Uterus (tissue), 2 donors: ENCODE results near the gene PRKAR2A.
"Not testable (repeated sequence)": the region's sequence is repeated elsewhere in the genome, so short reads cannot be mapped to it uniquely, and the experiment has no call there.

Experiments
- POLR2A ChIP-seq, 2 donors: fragments of 450-650 bp; IDR thresholded peaks; one replicate each; pipeline ENCODE4 v1.6.1; 2016; ENCODE audit warnings: antibody characterized with exemption in 2 of 2, mild to moderate bottlenecking in 1 of 2, moderate library complexity in 1 of 2
- TF ChIP-seq, protein P1 (sequence below), 4 experiments: fragments of 200-600 bp in 2 of 4; fragments of 450-650 bp in 2 of 4; sonication (generic) in 2 of 4; IDR thresholded peaks; one replicate each; pipeline ENCODE4 v1.5.1; 2016 to 2019; ENCODE audit warnings: antibody characterized with exemption in 4 of 4, mild to moderate bottlenecking in 2 of 4, moderate library complexity in 1 of 4

DNA sequence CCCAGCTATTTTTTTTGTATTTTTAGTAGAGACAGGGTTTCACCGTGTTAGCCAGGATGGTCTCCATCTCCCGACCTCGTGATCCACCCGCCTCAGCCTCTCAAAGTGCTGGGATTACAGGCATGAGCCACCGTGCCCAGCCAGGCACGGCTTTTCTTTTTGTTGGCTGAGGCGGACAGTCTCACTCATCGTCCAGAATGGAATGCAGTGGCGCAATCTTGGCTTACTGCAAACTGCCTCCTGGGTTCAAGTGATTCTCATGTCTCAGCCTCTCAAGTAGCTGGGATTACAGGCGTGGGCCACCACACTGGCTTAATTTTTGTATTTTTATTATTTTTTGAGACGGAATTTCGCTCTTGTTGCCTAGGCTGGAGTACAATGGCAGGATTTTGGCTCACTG is 46.8 kb downstream of the PRKAR2A start:
- TF ChIP-seq, protein P1, sequence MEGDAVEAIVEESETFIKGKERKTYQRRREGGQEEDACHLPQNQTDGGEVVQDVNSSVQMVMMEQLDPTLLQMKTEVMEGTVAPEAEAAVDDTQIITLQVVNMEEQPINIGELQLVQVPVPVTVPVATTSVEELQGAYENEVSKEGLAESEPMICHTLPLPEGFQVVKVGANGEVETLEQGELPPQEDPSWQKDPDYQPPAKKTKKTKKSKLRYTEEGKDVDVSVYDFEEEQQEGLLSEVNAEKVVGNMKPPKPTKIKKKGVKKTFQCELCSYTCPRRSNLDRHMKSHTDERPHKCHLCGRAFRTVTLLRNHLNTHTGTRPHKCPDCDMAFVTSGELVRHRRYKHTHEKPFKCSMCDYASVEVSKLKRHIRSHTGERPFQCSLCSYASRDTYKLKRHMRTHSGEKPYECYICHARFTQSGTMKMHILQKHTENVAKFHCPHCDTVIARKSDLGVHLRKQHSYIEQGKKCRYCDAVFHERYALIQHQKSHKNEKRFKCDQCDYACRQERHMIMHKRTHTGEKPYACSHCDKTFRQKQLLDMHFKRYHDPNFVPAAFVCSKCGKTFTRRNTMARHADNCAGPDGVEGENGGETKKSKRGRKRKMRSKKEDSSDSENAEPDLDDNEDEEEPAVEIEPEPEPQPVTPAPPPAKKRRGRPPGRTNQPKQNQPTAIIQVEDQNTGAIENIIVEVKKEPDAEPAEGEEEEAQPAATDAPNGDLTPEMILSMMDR (IDR thresholded peaks at IDR 0.05): not testable (repeated sequence)
- TF ChIP-seq POLR2A (IDR thresholded peaks at IDR 0.05): not testable (repeated sequence)
